OCI-LY3 (cell line): ENCODE measurements around the gene RERE.
A peak's percentile ranks its signal among the peaks of the same experiment; 100 is the strongest.

ENCODE experiments used
- H2AFZ ChIP-seq: fragments of 200-600, 300-600 bp; shearing (Covaris generic); 2 replicates; pipeline ENCODE4 v1.6.0; 2014; ENCODE audit warnings: antibody characterized with exemption, low read depth, low read length
- H3K27ac ChIP-seq: fragments of 200-600, 300-600 bp; sonication (generic); 2 replicates; pipeline ENCODE4 v1.5.1; 2014; ENCODE audit warnings: mild to moderate bottlenecking, low read length, moderate library complexity, mixed read lengths
- H3K27me3 ChIP-seq: fragments of 200-600, 300-600 bp; sonication (generic); 2 replicates; pipeline ENCODE4 v1.6.1; 2014; ENCODE audit warnings: low read depth, low read length, mixed read lengths
- H3K36me3 ChIP-seq: fragments of 200-600, 300-600 bp; sonication (generic); replicated peaks from 2 replicates; pipeline ENCODE3; 2014; ENCODE audit warnings: low read depth, low read length, mixed read lengths
- H3K4me1 ChIP-seq: fragments of 300-600, 200-600 bp; sonication (generic); 2 replicates; pipeline ENCODE4 v1.6.1; 2014; ENCODE audit warnings: low read length, mixed read lengths
- H3K4me2 ChIP-seq: fragments of 200-600, 300-600 bp; sonication (generic); 2 replicates; pipeline ENCODE4 v1.6.1; 2014; ENCODE audit warnings: low read length, mixed read lengths
- H3K4me3 ChIP-seq: fragments of 300-600, 200-600 bp; sonication (generic); 2 replicates; pipeline ENCODE4 v1.5.1; 2014; ENCODE audit warnings: antibody characterized with exemption, mild to moderate bottlenecking, low read length, moderate library complexity
- H3K79me2 ChIP-seq: fragments of 300-600, 200-600 bp; shearing (Covaris generic); 2 replicates; pipeline ENCODE4 v1.6.1; 2014; ENCODE audit warnings: mild to moderate bottlenecking, low read length, mixed read lengths
- H3K9ac ChIP-seq: fragments of 300-600, 200-600 bp; shearing (Covaris generic); 2 replicates; pipeline ENCODE4 v1.6.0; 2014; ENCODE audit warnings: mild to moderate bottlenecking, low read length, moderate library complexity
- H3K9me3 ChIP-seq: fragments of 200-600, 300-600 bp; shearing (Covaris generic); 2 replicates; pipeline ENCODE4 v1.6.1; 2014; ENCODE audit warnings: low read length, mixed read lengths; ENCODE audit not compliant: insufficient read depth
- H4K20me1 ChIP-seq: fragments of 200-600, 300-600 bp; sonication (generic); 2 replicates; pipeline ENCODE4 v1.6.1; 2016; ENCODE audit warnings: low read length, mixed read lengths; ENCODE audit not compliant: insufficient read depth
- CTCF ChIP-seq: fragments of 200-600, 300-600 bp; sonication (generic); IDR thresholded peaks from 2 replicates; pipeline ENCODE4 v1.5.1; 2014; ENCODE audit warnings: antibody characterized with exemption, low read length, low read depth
- EZH2phosphoT487 ChIP-seq: fragments of 200-600 bp; shearing (Covaris generic); IDR thresholded peaks from 2 replicates; pipeline ENCODE4 v1.6.1; 2018; ENCODE audit warnings: antibody characterized with exemption, mixed run types, low read depth

Gene RERE

GRCh38 chr1:8632102-8632501 lies 185.3 kb downstream of the RERE start:
- Histone ChIP-seq H3K4me1 (peaks cover 44% of the 10 kb centered on the region), H3K36me3 (no peaks in the 10 kb centered on the region), H3K4me2 (no peak overlapping the region), H3K79me2 (peaks cover 21% of the 10 kb centered on the region), H3K4me3 (no peak overlapping the region), H3K9me3 (no peaks in the 10 kb centered on the region), H3K9ac (no peak overlapping the region), H2AFZ (no peak overlapping the region), H3K27ac (no peak overlapping the region), H3K27me3 (no peaks in the 10 kb centered on the region), H4K20me1 (no peaks in the 10 kb centered on the region)
- TF ChIP-seq EZH2phosphoT487 (no peak), CTCF (no peak)

GRCh38 chr1:8631163-8631562 lies 186.3 kb downstream of the RERE start:
- Histone ChIP-seq H3K9me3 (no peaks in the 10 kb centered on the region), H4K20me1 (no peaks in the 10 kb centered on the region), H3K4me3 (no peak overlapping the region), H3K27me3 (no peaks in the 10 kb centered on the region), H3K27ac (no peak overlapping the region), H3K36me3 (no peaks in the 10 kb centered on the region), H3K9ac (no peak overlapping the region), H3K4me2 (no peak overlapping the region), H3K79me2 (peaks cover 30% of the 10 kb centered on the region), H2AFZ (no peak overlapping the region), H3K4me1 (peaks cover 49% of the 10 kb centered on the region)
- TF ChIP-seq CTCF (no peak), EZH2phosphoT487 (no peak)

- no peaks in the 10 kb centered on the region for H3K36me3 ChIP-seq
- H2AFZ ChIP-seq: no peak overlapping the region
- no peaks in the 10 kb centered on the region for H4K20me1 ChIP-seq
- no peaks in the 10 kb centered on the region for H3K9me3 ChIP-seq
- H3K79me2 ChIP-seq: peaks cover 36% of the 10 kb centered on the region
- H3K27ac ChIP-seq: peak overlapping the region; percentile 83
- H3K4me3 ChIP-seq: peak overlapping the region; percentile 76
- H3K9ac ChIP-seq: peak overlapping the region; percentile 66
- TF ChIP-seq EZH2phosphoT487: no peak
- TF ChIP-seq CTCF: no peak
- no peaks in the 10 kb centered on the region for H3K27me3 ChIP-seq
- peaks cover 66% of the 10 kb centered on the region for H3K4me1 ChIP-seq
- peak overlapping the region; percentile 98 for H3K4me2 ChIP-seq
Observed at GRCh38 chr1:8629241-8630091, 188.0 kb downstream of the RERE start.

- Histone ChIP-seq H3K36me3 (no peaks in the 10 kb centered on the region), H3K9ac (peak overlapping the region; percentile 44; the same call in 1 of the 2 replicates), H3K4me2 (peak overlapping the region; percentile 98), H3K4me1 (peaks cover 67% of the 10 kb centered on the region), H2AFZ (no peak overlapping the region), H3K9me3 (no peaks in the 10 kb centered on the region), H4K20me1 (no peaks in the 10 kb centered on the region), H3K79me2 (peaks cover 36% of the 10 kb centered on the region), H3K27me3 (no peaks in the 10 kb centered on the region), H3K4me3 (peak overlapping the region; percentile 76), H3K27ac (peak overlapping the region; percentile 83)
- no peak for TF ChIP-seq EZH2phosphoT487
- no peak for TF ChIP-seq CTCF
Observed at GRCh38 chr1:8628606-8629005, 188.8 kb downstream of the RERE start.
